Natural killer cell (primary cell): ENCODE data around the gene HYAL2. TPM values are rescaled to one million over a fixed set of nuclear protein-coding genes. Genes with fewer than 3 reads are reported as not detected.
"Not testable (repeated sequence)": the region's sequence is repeated elsewhere in the genome, so short reads cannot be mapped to it uniquely, and the experiment has no call there.

Source experiments
- ATAC-seq, 3 donors: fragments of 150-1000 bp in 2 of 3; fragments of 200-7000 bp in 1 of 3; cut with Tn5 transposase; 1 replicate in 1 of 3; 2 replicates in 2 of 3; pipeline ENCODE4 v1.10.0; 2021; ENCODE audit warnings: mild to moderate bottlenecking in 2 of 3, moderate library complexity in 2 of 3
- DNase-seq, 2 donors: peaks; one replicate each; pipeline versions ENCODE4 v3.0.0 to v3.0.0-alpha.2; 2013 to 2021; ENCODE audit warnings: mixed read lengths in 1 of 2
- H3K27ac ChIP-seq: one replicate; pipeline ENCODE4 v1.5.1; 2013; ENCODE audit warnings: mild to moderate bottlenecking, low read length
- H3K27me3 ChIP-seq: one replicate; pipeline ENCODE4 v1.6.1; 2013; ENCODE audit warnings: low read length; ENCODE audit not compliant: control insufficient read depth, insufficient read depth
- H3K36me3 ChIP-seq: one replicate; pipeline ENCODE4 v1.6.1; 2013; ENCODE audit warnings: low read length; ENCODE audit not compliant: control insufficient read depth, insufficient read depth
- H3K4me1 ChIP-seq: one replicate; pipeline ENCODE4 v1.6.1; 2013; ENCODE audit warnings: low read length; ENCODE audit not compliant: control insufficient read depth, insufficient read depth
- H3K4me3 ChIP-seq: one replicate; pipeline ENCODE4 v1.5.1; 2013; ENCODE audit warnings: low read length
- H3K9me3 ChIP-seq: one replicate; pipeline ENCODE4 v1.6.1; 2013; ENCODE audit warnings: low read length; ENCODE audit not compliant: control insufficient read depth, insufficient read depth
- H3K27ac Mint-ChIP-seq, 2 donors: one replicate each; pipeline ENCODE4 v1.8.0; 2022; ENCODE audit warnings: mild to moderate bottlenecking in 2 of 2, mixed read lengths in 2 of 2, moderate library complexity in 1 of 2
- H3K27me3 Mint-ChIP-seq, 2 donors: one replicate each; pipeline ENCODE4 v1.8.0; 2022; ENCODE audit warnings: low read depth in 2 of 2, mixed read lengths in 2 of 2
- H3K36me3 Mint-ChIP-seq: one replicate; pipeline ENCODE4 v1.8.0; 2022; ENCODE audit warnings: mixed read lengths
- H3K4me1 Mint-ChIP-seq, 2 donors: one replicate each; pipeline ENCODE4 v1.8.0; 2022; ENCODE audit warnings: mixed read lengths in 2 of 2
- H3K4me3 Mint-ChIP-seq: one replicate; pipeline ENCODE4 v1.8.0; 2022; ENCODE audit warnings: mild to moderate bottlenecking, moderate library complexity, mixed read lengths
- H3K9me3 Mint-ChIP-seq, 2 donors: one replicate each; pipeline ENCODE4 v1.8.0; 2022; ENCODE audit warnings: mixed read lengths in 2 of 2
- CTCF ChIP-seq: fragments of 200-600 bp; IDR thresholded peaks from one replicate; pipeline ENCODE4 v1.8.0; 2022; ENCODE audit warnings: antibody characterized with exemption
- WGBS: methylation state at CpG from one replicate; pipeline ENCODE4 v1.1.7; 2013; ENCODE audit warnings: missing lambda C conversion rate; ENCODE audit not compliant: insufficient coverage; 5-methylcytosine and 5-hydroxymethylcytosine counted together
- intact Hi-C: fragments of 100-400 bp; cut with micrococcal nuclease; formaldehyde crosslinking; loops from one replicate; pipeline ENCODE4 v1.14.2; 2022
- total RNA-seq, 4 donors: library from RNA; stranded (reverse); fragments of 120-200 nt in 1 of 4; gene quantifications; one replicate each; pipeline versions ENCODE4 v1.2.3 to v1.2.4, GENCODE V29; 2013 to 2022

The HYAL2 gene
- total RNA-seq, 3 donors from 2014 or later (not counting 1 experiment from before 2014, with no cell fraction given), result 1.2 to 3.7 (median 3.1) TPM

- Histone ChIP-seq H3K36me3 (no peaks in the 10 kb centered on the region), H3K4me1 (peaks cover 61% of the 10 kb centered on the region), H3K9me3 (no peaks in the 10 kb centered on the region), H3K4me3 (no peak overlapping the region), H3K27me3 (no peaks in the 10 kb centered on the region), H3K27ac (peak overlapping the region; percentile 39)
- Mint-ChIP-seq H3K27me3 (no peaks in the 10 kb centered on the region), H3K27ac (peak overlapping the region in 1 of 2 donors; percentile 87), H3K4me3 (no peak overlapping the region), H3K36me3 (no peaks in the 10 kb centered on the region), H3K9me3 (no peaks in the 10 kb centered on the region), H3K4me1 (peaks cover 22 to 32% of the 10 kb centered on the region in 2 donors)
- ATAC-seq (no peak), DNase-seq (no peak)
- WGBS, result 89% methylated on average over 5 of the region's 6 CpGs
- TF ChIP-seq CTCF, result no peak
- intact Hi-C loops, result no loop called here
Observed at GRCh38 chr3:50317300-50317699, 5.2 kb downstream of the HYAL2 start.

GRCh38 chr3:50316657-50317242 is 5.8 kb downstream of the HYAL2 start:
- DNase-seq (peak in 1 of 2 donors; percentile 76), ATAC-seq (peak in 1 of 3 donors; percentile 32)
- WGBS, result 58% methylated on average over 9 of the region's 9 CpGs
- peak overlapping the region; percentile 39 for H3K27ac ChIP-seq
- no peak overlapping the region for H3K4me3 ChIP-seq
- no peaks in the 10 kb centered on the region for H3K9me3 ChIP-seq
- Mint-ChIP-seq H3K4me3 (peak overlapping the region; percentile 22), H3K9me3 (no peaks in the 10 kb centered on the region), H3K27ac (peak overlapping the region; percentile 60 to 87), H3K27me3 (no peaks in the 10 kb centered on the region), H3K36me3 (no peaks in the 10 kb centered on the region), H3K4me1 (peaks cover 22 to 32% of the 10 kb centered on the region in 2 donors)
- H3K4me1 ChIP-seq, result peaks cover 56% of the 10 kb centered on the region
- TF ChIP-seq CTCF, result no peak
- no peaks in the 10 kb centered on the region for H3K27me3 ChIP-seq
- intact Hi-C loops, result no loop called here
- no peaks in the 10 kb centered on the region for H3K36me3 ChIP-seq

- Histone ChIP-seq H3K27me3 (no peaks in the 10 kb centered on the region), H3K4me1 (peaks cover 40% of the 10 kb centered on the region), H3K4me3 (no peak overlapping the region), H3K36me3 (no peaks in the 10 kb centered on the region), H3K27ac (no peak overlapping the region), H3K9me3 (no peaks in the 10 kb centered on the region)
- Mint-ChIP-seq H3K36me3 (no peaks in the 10 kb centered on the region), H3K9me3 (no peaks in the 10 kb centered on the region), H3K4me1 (peaks cover 22 to 23% of the 10 kb centered on the region in 2 donors), H3K4me3 (no peak overlapping the region), H3K27me3 (no peaks in the 10 kb centered on the region), H3K27ac (peak overlapping the region in 1 of 2 donors; percentile 50)
- WGBS, result 100% methylated on average over 4 of the region's 4 CpGs
- intact Hi-C loops, result no loop called here
- no peak for TF ChIP-seq CTCF
- no peak for DNase-seq
- no peak for ATAC-seq
Observed at GRCh38 chr3:50314816-50315215, 7.7 kb downstream of the HYAL2 start.

- H3K4me3 ChIP-seq, result no peak overlapping the region
- H3K4me1 ChIP-seq, result peaks cover 36% of the 10 kb centered on the region
- H3K36me3 ChIP-seq, result no peaks in the 10 kb centered on the region
- no peak for ATAC-seq
- 94% methylated on average over 3 of the region's 3 CpGs for WGBS
- no peak for TF ChIP-seq CTCF
- H3K27ac ChIP-seq, result no peak overlapping the region
- no peaks in the 10 kb centered on the region for H3K27me3 ChIP-seq
- Mint-ChIP-seq H3K9me3 (no peaks in the 10 kb centered on the region), H3K27me3 (no peaks in the 10 kb centered on the region), H3K36me3 (no peaks in the 10 kb centered on the region), H3K4me3 (no peak overlapping the region), H3K4me1 (peaks cover 19 to 21% of the 10 kb centered on the region in 2 donors), H3K27ac (peak overlapping the region in 1 of 2 donors; percentile 33)
- H3K9me3 ChIP-seq, result no peaks in the 10 kb centered on the region
- intact Hi-C loops, result no loop called here
- no peak for DNase-seq
Observed at GRCh38 chr3:50314342-50314741, 8.2 kb downstream of the HYAL2 start.

GRCh38 chr3:50312041-50312440 is 10.5 kb downstream of the HYAL2 start:
- WGBS, result 95% methylated on average over 9 of the region's 32 CpGs
- H3K4me1 Mint-ChIP-seq, H3K27ac Mint-ChIP-seq, intact Hi-C loops, ATAC-seq, H3K27ac ChIP-seq, H3K36me3 ChIP-seq, H3K4me3 ChIP-seq, H3K9me3 ChIP-seq, H3K27me3 ChIP-seq, H3K27me3 Mint-ChIP-seq, DNase-seq, H3K36me3 Mint-ChIP-seq, H3K4me3 Mint-ChIP-seq, H3K9me3 Mint-ChIP-seq: not testable (repeated sequence)
- peaks cover 14% of the 10 kb centered on the region for H3K4me1 ChIP-seq
